ENCODE measurements around the gene RNU1-3.
"Not testable (repeated sequence)": the region's sequence is repeated elsewhere in the genome, so short reads cannot be mapped to it uniquely, and the experiment has no call there.

RNU1-3 gene

GRCh38 chr1:16666502-16667413, at the start of gene RNU1-3:
Gene RNU1-3, minus strand, starts transcription at chr1:16666948.
- not testable (repeated sequence) for DNase-seq

GRCh38 chr1:16713480-16713879, 46.7 kb upstream of the RNU1-3 start:
- DNase-seq: not testable (repeated sequence)

- DNase-seq: not testable (repeated sequence)
Measured at GRCh38 chr1:16712984-16713383, 46.2 kb upstream of the RNU1-3 start.

GRCh38 chr1:16712582-16712981, 45.8 kb upstream of the RNU1-3 start:
- DNase-seq: peak; percentile 46

GRCh38 chr1:16712131-16712530, 45.4 kb upstream of the RNU1-3 start:
- not testable (repeated sequence) for DNase-seq

- DNase-seq: not testable (repeated sequence)
Measured at GRCh38 chr1:16710618-16711017, 43.9 kb upstream of the RNU1-3 start.

- not testable (repeated sequence) for DNase-seq
Measured at GRCh38 chr1:16709659-16710087, 42.9 kb upstream of the RNU1-3 start.

- DNase-seq: not testable (repeated sequence)
Measured at GRCh38 chr1:16708704-16709103, 42.0 kb upstream of the RNU1-3 start.

GRCh38 chr1:16707130-16708093, 40.7 kb upstream of the RNU1-3 start:
- not testable (repeated sequence) for DNase-seq

- DNase-seq: not testable (repeated sequence)
Measured at GRCh38 chr1:16706302-16706701, 39.6 kb upstream of the RNU1-3 start.

- DNase-seq: not testable (repeated sequence)
Measured at GRCh38 chr1:16704502-16705100, 37.9 kb upstream of the RNU1-3 start.

GRCh38 chr1:16704076-16704475, 37.3 kb upstream of the RNU1-3 start:
- not testable (repeated sequence) for DNase-seq

GRCh38 chr1:16703602-16704001, 36.9 kb upstream of the RNU1-3 start:
- not testable (repeated sequence) for DNase-seq

GRCh38 chr1:16703141-16703540, 36.4 kb upstream of the RNU1-3 start:
- not testable (repeated sequence) for DNase-seq

GRCh38 chr1:16702280-16702679, 35.5 kb upstream of the RNU1-3 start:
- DNase-seq: not testable (repeated sequence)

- not testable (repeated sequence) for DNase-seq
Measured at GRCh38 chr1:16701189-16701588, 34.4 kb upstream of the RNU1-3 start.

- not testable (repeated sequence) for DNase-seq
Measured at GRCh38 chr1:16700138-16700895, 33.6 kb upstream of the RNU1-3 start.

- not testable (repeated sequence) for DNase-seq
Measured at GRCh38 chr1:16699440-16699839, 32.7 kb upstream of the RNU1-3 start.

GRCh38 chr1:16697152-16697551, 30.4 kb upstream of the RNU1-3 start:
- not testable (repeated sequence) for DNase-seq

- not testable (repeated sequence) for DNase-seq
Measured at GRCh38 chr1:16696507-16697150, 29.9 kb upstream of the RNU1-3 start.

- not testable (repeated sequence) for DNase-seq
Measured at GRCh38 chr1:16694308-16694702, 27.6 kb upstream of the RNU1-3 start.

Data from NCI-H2227 treated with DMSO at 0.1 percent for 48 hours (cell line).